NB4 (cell line): Measurements from ENCODE around the gene ADAMTS7.
A peak's percentile ranks its signal among the peaks of the same experiment; 100 is the strongest.
"Not testable (repeated sequence)": the region's sequence is repeated elsewhere in the genome, so short reads cannot be mapped to it uniquely, and the experiment has no call there.

Experiments
- DNase-seq: peaks from one replicate; pipeline ENCODE4 v3.0.0; 2010; ENCODE audit warnings: low read depth
- H3K4me3 ChIP-seq: one replicate; pipeline ENCODE4 v1.5.1; 2011; ENCODE audit warnings: mild to moderate bottlenecking, low read depth, low read length, moderate library complexity
- MYC ChIP-seq: IDR thresholded peaks from 2 replicates; pipeline ENCODE4 v1.6.1; 2011; ENCODE audit warnings: low read depth, low read length
- POLR2A ChIP-seq: IDR thresholded peaks from 2 replicates; pipeline ENCODE4 v1.6.1; 2011; ENCODE audit warnings: mild to moderate bottlenecking; ENCODE audit not compliant: insufficient read length; ENCODE audit errors: extremely low read depth
- TF ChIP-seq, protein P1 (sequence below): IDR thresholded peaks from 2 replicates; pipeline ENCODE4 v1.6.1; 2011; ENCODE audit warnings: low read depth, low read length
- TF ChIP-seq, protein P2 (sequence below): IDR thresholded peaks from one replicate; pipeline ENCODE4 v1.5.1; 2012; ENCODE audit warnings: low read depth, low read length

ADAMTS7 gene

DNA sequence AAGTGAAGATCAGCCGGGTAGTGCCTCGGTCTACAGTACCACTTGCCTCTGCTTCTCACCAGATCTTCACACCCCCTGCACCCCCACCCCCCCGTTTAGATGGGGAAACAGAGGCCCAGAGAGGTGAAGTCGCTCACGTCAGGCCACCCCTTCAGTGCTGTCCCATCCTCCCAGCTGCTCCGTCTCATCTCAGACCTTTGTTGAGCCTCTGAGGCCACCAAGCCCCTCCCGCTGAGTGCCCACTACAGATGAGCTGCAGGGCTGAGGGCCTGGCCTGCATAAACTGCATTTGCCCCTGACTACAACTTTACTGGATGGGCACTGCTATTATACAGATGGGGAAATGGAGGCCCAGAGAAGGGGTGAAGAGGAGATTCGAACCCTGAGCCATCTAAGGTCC, 35.8 kb downstream of the ADAMTS7 start:
- no peak for DNase-seq
- no peak for TF ChIP-seq POLR2A
- TF ChIP-seq, protein P1, sequence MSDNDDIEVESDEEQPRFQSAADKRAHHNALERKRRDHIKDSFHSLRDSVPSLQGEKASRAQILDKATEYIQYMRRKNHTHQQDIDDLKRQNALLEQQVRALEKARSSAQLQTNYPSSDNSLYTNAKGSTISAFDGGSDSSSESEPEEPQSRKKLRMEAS: no peak
- TF ChIP-seq, protein P2, sequence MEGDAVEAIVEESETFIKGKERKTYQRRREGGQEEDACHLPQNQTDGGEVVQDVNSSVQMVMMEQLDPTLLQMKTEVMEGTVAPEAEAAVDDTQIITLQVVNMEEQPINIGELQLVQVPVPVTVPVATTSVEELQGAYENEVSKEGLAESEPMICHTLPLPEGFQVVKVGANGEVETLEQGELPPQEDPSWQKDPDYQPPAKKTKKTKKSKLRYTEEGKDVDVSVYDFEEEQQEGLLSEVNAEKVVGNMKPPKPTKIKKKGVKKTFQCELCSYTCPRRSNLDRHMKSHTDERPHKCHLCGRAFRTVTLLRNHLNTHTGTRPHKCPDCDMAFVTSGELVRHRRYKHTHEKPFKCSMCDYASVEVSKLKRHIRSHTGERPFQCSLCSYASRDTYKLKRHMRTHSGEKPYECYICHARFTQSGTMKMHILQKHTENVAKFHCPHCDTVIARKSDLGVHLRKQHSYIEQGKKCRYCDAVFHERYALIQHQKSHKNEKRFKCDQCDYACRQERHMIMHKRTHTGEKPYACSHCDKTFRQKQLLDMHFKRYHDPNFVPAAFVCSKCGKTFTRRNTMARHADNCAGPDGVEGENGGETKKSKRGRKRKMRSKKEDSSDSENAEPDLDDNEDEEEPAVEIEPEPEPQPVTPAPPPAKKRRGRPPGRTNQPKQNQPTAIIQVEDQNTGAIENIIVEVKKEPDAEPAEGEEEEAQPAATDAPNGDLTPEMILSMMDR: no peak
- TF ChIP-seq MYC: no peak
- no peak overlapping the region for H3K4me3 ChIP-seq

DNA sequence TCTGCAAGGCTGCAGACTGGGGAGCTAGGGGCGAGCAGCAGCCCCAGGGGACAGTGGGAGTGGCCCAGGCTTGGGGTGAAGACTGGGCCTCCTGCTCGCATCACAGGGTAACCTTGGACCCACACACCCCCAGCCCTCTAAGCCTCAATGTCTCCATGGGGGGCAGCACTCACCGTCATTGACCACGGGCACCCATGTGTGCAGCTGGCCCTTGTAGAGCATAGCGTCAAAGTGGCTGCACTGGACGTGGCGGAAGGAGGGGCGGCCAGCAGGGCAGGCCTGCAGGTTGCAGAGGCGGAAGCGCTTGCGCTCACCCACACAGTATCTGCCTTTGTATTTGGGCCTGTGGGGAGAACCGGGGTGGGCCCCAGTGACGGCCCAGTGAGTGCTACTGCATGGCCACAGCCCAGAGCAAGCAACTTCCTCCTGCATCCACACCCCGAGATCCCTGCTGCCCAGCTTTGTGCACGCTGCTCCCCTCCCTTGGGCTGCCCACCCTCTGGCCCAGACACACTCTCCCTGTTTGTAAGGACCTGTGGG, 36.7 kb downstream of the ADAMTS7 start:
- not testable (repeated sequence) for DNase-seq

DNA sequence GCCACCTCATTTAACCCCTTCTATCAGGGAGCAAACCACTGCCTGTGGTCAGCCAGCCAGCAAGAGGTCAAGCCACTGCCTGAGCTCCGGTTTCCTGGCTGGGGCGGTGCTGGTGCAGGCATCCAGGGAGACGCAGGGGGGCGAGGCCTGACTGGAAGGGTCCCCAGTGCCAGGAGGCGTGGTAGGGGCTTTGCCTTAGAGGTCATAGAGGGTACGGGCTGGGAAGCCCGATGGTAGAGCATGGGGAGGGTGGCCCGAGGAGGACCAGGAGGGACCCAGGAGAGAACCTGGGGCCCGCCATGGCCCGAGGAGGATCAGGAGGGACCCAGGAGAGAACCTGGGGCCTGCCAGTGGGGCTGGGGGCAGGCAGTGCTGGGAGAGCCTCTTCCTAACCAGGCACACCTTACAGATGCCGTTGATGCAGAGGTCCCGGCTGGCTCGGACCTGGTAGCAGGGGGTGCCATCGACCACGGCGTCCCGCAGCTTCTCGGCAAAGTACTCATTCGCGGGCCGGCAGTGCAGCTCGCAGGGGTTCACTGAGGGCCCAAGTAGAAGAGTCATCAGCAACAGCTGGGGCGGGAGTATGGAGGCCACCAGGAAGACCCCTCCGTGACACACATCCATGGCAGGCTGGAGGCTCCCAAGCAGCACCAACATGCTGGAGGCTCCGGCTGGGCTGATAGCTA, 37.4 kb downstream of the ADAMTS7 start:
- not testable (repeated sequence) for DNase-seq, H3K4me3 ChIP-seq

More for the DNA sequence above, 36.7 kb downstream of the ADAMTS7 start:
- not testable (repeated sequence) for H3K4me3 ChIP-seq

DNA sequence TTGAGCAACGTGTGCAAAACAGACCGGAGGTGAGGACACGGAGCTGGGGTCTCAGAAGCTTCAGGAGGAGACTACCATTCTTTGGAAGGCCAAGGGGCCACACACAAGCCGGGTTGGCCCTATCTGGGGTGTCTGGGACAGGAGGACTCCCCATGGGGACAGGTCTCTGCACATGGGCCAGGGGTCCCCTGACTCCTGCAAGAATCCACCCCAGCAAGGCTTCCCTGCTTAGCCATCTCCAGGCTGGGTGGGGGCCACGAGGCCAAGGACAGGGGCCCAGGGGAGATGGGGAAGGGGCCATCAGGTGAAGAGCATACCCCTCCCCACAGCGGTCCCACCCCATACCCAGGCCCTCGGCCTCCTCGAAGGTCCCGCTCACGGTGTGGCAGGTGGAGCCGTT, 38.5 kb downstream of the ADAMTS7 start:
- no peak for DNase-seq
- TF ChIP-seq MYC (no peak), POLR2A (no peak)
- TF ChIP-seq, protein P2: no peak
- TF ChIP-seq, protein P1: no peak
- no peak overlapping the region for H3K4me3 ChIP-seq

DNA sequence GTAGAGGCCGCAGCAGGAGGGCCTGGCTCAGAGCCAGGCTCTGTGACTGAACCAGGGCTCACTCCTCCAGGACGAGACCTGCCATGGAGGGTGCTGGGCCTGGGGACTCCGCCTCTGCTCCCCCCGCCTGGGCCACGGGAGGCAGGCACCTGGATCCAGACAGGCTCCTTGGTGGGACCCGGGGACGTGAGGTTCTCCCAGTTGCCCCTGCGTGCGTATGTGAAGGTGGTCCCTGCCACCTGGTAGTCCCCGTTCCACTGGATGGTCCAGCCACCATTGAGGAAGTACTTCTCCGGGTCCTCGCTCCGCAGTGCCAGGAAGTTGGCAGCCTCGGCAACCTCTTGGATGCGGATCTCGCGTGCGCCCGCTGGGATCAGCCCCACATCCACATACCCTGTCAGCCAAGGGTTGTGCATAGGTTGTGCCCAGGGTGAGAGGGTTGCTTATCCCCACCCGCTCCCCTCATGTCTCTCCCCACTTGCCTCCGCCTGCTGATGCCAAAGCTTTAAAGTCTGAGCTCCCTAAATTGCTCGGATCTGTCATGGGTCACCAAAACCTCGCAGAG, 39.7 kb downstream of the ADAMTS7 start:
- DNase-seq, H3K4me3 ChIP-seq: not testable (repeated sequence)

DNA sequence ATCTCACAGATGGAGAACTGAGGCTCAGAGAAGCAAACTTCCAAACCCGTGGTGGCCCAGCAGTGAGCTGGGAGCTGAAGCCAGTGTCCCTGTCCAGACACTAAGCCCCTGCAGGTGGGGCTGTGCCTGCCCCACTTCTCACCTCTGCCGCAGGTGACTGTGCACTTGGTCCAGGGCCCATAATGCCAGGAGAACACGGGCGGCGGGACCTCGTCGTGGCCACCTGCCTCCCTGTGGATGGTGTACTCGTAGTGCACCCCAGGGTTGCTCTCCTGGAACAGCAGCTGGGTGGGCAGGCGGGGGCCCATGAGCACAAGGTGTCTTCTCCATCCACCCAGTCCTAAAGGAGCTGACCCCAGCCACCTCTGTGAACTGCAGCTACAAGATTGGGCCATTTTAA, 40.2 kb downstream of the ADAMTS7 start:
- not testable (repeated sequence) for DNase-seq, H3K4me3 ChIP-seq

DNA sequence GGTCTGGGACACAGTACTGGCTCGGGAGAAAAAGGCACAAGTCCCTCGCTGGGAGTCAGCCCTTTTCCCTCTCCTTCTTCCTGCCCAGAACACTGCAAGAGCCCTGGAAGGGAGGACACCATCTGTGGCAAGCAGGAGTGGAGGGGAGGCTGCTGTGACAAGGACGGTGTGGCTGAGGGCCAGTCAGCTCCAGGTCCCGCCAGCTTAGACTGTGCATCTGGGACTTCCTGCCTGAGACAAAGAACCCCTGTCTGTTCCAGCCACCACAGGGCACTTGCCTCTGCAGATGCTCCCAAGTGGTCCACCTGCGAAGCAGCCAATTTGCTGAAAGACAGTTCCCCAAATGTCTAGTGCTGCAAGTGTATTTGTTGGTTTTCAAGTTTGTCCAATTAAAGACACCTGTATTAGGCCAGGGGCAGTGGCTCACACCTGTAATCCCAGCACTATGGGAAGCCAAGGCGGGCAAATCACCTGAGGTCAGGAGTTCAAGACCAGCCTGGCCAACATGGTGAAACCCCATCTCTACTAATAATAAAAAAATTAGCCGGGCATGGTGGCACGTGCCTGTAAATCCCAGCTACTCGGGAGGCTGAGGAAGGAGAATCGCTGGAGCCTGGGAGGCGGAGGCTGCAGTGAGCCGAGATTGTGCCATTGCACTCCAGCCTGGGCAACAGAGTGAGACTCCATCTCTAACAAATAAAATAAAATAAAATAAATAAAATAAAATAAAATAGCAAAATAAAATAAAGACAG, 41.6 kb downstream of the ADAMTS7 start:
- H3K4me3 ChIP-seq: not testable (repeated sequence)
- DNase-seq: peak; percentile 47

DNA sequence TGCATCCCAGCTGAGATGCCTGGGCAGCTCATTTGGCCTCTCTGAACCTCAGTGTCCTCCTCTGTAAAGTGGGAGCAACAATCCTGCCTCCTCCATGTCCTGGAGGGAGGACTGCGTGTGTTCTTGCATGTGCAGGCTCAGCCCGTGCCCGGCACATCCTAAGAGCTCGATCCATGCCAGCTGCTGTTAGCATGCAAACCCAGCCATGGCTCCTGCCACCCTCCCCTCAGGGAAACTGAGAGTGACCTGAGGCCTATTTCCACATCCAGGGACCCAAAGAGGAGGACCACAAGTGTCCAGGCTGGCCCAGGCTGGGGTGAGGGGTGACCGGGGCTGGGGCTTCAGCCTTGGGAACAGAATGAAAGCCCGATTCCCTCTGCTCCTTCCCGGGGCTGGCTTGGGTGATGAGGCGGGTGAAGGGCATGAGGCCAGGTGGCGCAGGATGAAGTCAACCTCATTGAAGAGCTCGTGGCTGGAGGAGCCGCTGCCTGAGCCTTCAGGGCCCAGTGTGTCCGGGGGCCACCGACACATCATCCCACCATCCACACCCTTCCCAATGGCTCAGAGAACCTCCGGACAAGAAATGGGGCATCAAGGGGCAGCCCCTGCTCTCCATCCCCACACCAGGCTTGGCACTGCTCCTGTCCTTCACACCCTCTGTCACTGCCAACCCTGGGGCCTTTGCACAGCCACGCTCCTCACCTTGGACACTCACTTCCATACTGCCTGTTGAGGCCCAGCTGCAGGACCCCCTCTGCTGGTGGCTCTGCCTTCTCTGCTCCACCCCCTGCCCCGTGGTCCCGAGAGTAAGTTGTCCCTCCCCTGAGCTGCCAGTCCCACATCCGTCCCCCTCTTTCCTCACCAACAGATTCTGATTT, 42.5 kb downstream of the ADAMTS7 start:
- no peak for DNase-seq
- H3K4me3 ChIP-seq: no peak overlapping the region
- TF ChIP-seq, protein P2: no peak
- TF ChIP-seq POLR2A: no peak
